Hematopoietic multipotent progenitor cell (in vitro differentiated cells): ENCODE results near the gene FERMT3. TPM values are rescaled to one million over a fixed set of nuclear protein-coding genes. Genes with fewer than 3 reads are reported as not detected.

Source experiments
- DNase-seq, 3 donors: peaks; one replicate each; pipeline ENCODE4 v3.0.0-alpha.2; 2011 to 2015; ENCODE audit warnings: low read depth in 2 of 3, low spot score in 2 of 3
- total RNA-seq: library from RNA; depleted of rRNA; stranded (reverse); fragments of >200 nt; gene quantifications from one replicate; pipeline ENCODE4 v1.2.3, GENCODE V29; 2012

Gene FERMT3
- total RNA-seq, 1 donor: 221 TPM

GRCh38 chr11:64185693-64186491 lies 20.6 kb upstream of the FERMT3 start, which contains the start of gene STIP1:
Gene STIP1 (plus strand): TSS chr11:64186171. CDS start chr11:64186262, 91 bp downstream.
- DNase-seq: peak; percentile 91 to 100 (median 100)

- DNase-seq: no peak
Observed at GRCh38 chr11:64186492-64187165, 19.9 kb upstream of the FERMT3 start.

GRCh38 chr11:64192434-64192833 lies 14.1 kb upstream of the FERMT3 start:
- DNase-seq: no peak

- DNase-seq: no peak
Observed at GRCh38 chr11:64196626-64197025, 9.9 kb upstream of the FERMT3 start.

GRCh38 chr11:64198511-64198910 lies 8.0 kb upstream of the FERMT3 start:
- no peak for DNase-seq

- DNase-seq: no peak
Observed at GRCh38 chr11:64201543-64201942, 5.0 kb upstream of the FERMT3 start.

- DNase-seq: no peak
Observed at GRCh38 chr11:64202992-64203391, 3.5 kb upstream of the FERMT3 start.

- DNase-seq: no peak
Observed at GRCh38 chr11:64203421-64204079, 3.0 kb upstream of the FERMT3 start.

- no peak for DNase-seq
Observed at GRCh38 chr11:64204080-64204440, 2.5 kb upstream of the FERMT3 start.

- peak; percentile 72 to 96 (median 93) for DNase-seq
Observed at GRCh38 chr11:64204464-64204989, 2.0 kb upstream of the FERMT3 start.

GRCh38 chr11:64207256-64208085 lies 950 bp downstream of the FERMT3 start:
- DNase-seq: peak in 2 of 3 donors; percentile 93 to 94

- no peak for DNase-seq
Observed at GRCh38 chr11:64208086-64208795, 1.7 kb downstream of the FERMT3 start.

- no peak for DNase-seq
Observed at GRCh38 chr11:64208796-64209562, 2.5 kb downstream of the FERMT3 start.

GRCh38 chr11:64209563-64209843 lies 3.0 kb downstream of the FERMT3 start:
- no peak for DNase-seq

GRCh38 chr11:64210301-64211020 lies 3.9 kb downstream of the FERMT3 start:
- no peak for DNase-seq

- DNase-seq: no peak
Observed at GRCh38 chr11:64211181-64211872, 4.8 kb downstream of the FERMT3 start.

GRCh38 chr11:64216879-64217278 lies 10.4 kb downstream of the FERMT3 start:
- peak in 1 of 3 donors; percentile 53 for DNase-seq
